WTC11 (cell line): ENCODE data around the gene GNG14. TPM values are rescaled to one million over a fixed set of nuclear protein-coding genes. Genes with fewer than 3 reads are reported as not detected.
A peak's percentile ranks its signal among the peaks of the same experiment; 100 is the strongest.

Experiments
- ATAC-seq: fragments of 200-7000 bp; cut with Tn5 transposase; 2 replicates; pipeline ENCODE4 v1.10.0; 2021; ENCODE audit warnings: mild to moderate bottlenecking, moderate library complexity
- CTCF ChIA-PET: fragments of 300-600 bp; sonication (Branson Sonifier 250); formaldehyde crosslinking; loops from one replicate; lab custom pipeline; 2021; ENCODE audit warnings: antibody characterized with exemption; lab: Charles Lee
- POLR2A ChIA-PET: fragments of 350-600 bp; sonication (Branson Sonifier 250); formaldehyde crosslinking; loops from one replicate; lab custom pipeline; 2021; ENCODE audit warnings: antibody characterized with exemption; lab: Charles Lee
- DNase-seq: peaks from one replicate; pipeline ENCODE4 v3.0.0; 2021; ENCODE audit warnings: low spot score
- H3K27ac Mint-ChIP-seq: 2 replicates; pipeline ENCODE4 v1.8.0; 2021; ENCODE audit warnings: mixed read lengths
- H3K27me3 Mint-ChIP-seq: 2 replicates; pipeline ENCODE4 v1.8.0; 2021; ENCODE audit warnings: low read depth, mild to moderate bottlenecking, moderate library complexity, mixed read lengths
- H3K36me3 Mint-ChIP-seq: 2 replicates; pipeline ENCODE4 v1.8.0; 2021; ENCODE audit warnings: mixed read lengths
- H3K4me1 Mint-ChIP-seq: 2 replicates; pipeline ENCODE4 v1.8.0; 2022; ENCODE audit warnings: mixed read lengths
- H3K4me3 Mint-ChIP-seq: 2 replicates; pipeline ENCODE4 v1.8.0; 2021; ENCODE audit warnings: mild to moderate bottlenecking, moderate library complexity, mixed read lengths
- H3K9me3 Mint-ChIP-seq: 2 replicates; pipeline ENCODE4 v1.8.0; 2021; ENCODE audit warnings: mixed read lengths
- AR ChIP-seq: fragments of 250-450 bp; sonication (Bioruptor Pico); IDR thresholded peaks from 2 replicates; pipeline ENCODE4 v1.9.0; 2021; ENCODE audit warnings: mild to moderate bottlenecking
- GTF2I ChIP-seq: fragments of 250-450 bp; sonication (Bioruptor Pico); conservative IDR thresholded peaks from 2 replicates; pipeline ENCODE4 v1.4.0; 2021; ENCODE audit warnings: mild to moderate bottlenecking
- HMGA2 ChIP-seq: fragments of 250-450 bp; sonication (Bioruptor Pico); IDR thresholded peaks from 2 replicates; pipeline ENCODE4 v1.4.0; 2021; ENCODE audit warnings: mild to moderate bottlenecking, moderate library complexity
- HMGXB4 ChIP-seq: sonication (generic); formaldehyde crosslinking; IDR thresholded peaks from 2 replicates; pipeline ENCODE4 v1.8.1; 2023; ENCODE audit warnings: mild to moderate bottlenecking, moderate library complexity, missing genetic modification reagents
- IRF1 ChIP-seq: sonication (generic); formaldehyde crosslinking; IDR thresholded peaks from 2 replicates; pipeline ENCODE4 v1.8.0; 2023; ENCODE audit warnings: missing genetic modification reagents
- MAX ChIP-seq: sonication (generic); formaldehyde crosslinking; IDR thresholded peaks from 2 replicates; pipeline ENCODE4 v1.8.0; 2022; ENCODE audit warnings: mild to moderate bottlenecking, missing genetic modification reagents
- NR3C1 ChIP-seq: sonication (generic); formaldehyde crosslinking; conservative IDR thresholded peaks from 2 replicates; pipeline ENCODE4 v1.8.1; 2023; ENCODE audit warnings: low read depth, mild to moderate bottlenecking, missing genetic modification reagents
- PRDM15 ChIP-seq: sonication (generic); formaldehyde crosslinking; IDR thresholded peaks from 2 replicates; pipeline ENCODE4 v1.8.0; 2022; ENCODE audit warnings: missing genetic modification reagents
- SP1 ChIP-seq: sonication (generic); formaldehyde crosslinking; conservative IDR thresholded peaks from 2 replicates; pipeline ENCODE4 v1.8.1; 2022; ENCODE audit warnings: missing genetic modification reagents
- TEAD1 ChIP-seq: sonication (generic); formaldehyde crosslinking; IDR thresholded peaks from 2 replicates; pipeline ENCODE4 v1.8.0; 2022; ENCODE audit warnings: mild to moderate bottlenecking, missing genetic modification reagents
- TP53 ChIP-seq: sonication (generic); formaldehyde crosslinking; IDR thresholded peaks from 2 replicates; pipeline ENCODE4 v1.8.1; 2023; ENCODE audit warnings: mild to moderate bottlenecking, missing genetic modification reagents
- ZBTB21 ChIP-seq: sonication (generic); formaldehyde crosslinking; IDR thresholded peaks from 2 replicates; pipeline ENCODE4 v1.8.1; 2023; ENCODE audit warnings: mild to moderate bottlenecking, missing genetic modification reagents, borderline replicate concordance
- ZNF121 ChIP-seq: sonication (generic); formaldehyde crosslinking; IDR thresholded peaks from 2 replicates; pipeline ENCODE4 v1.8.0; 2023; ENCODE audit warnings: missing genetic modification reagents
- total RNA-seq: library from RNA; stranded (reverse); gene quantifications from 3 replicates; pipeline ENCODE4 v1.2.3, GENCODE V29; 2021
- TF ChIP-seq, protein P1 (sequence below): sonication (generic); formaldehyde crosslinking; IDR thresholded peaks from 2 replicates; pipeline ENCODE4 v1.8.0; 2022; ENCODE audit warnings: mild to moderate bottlenecking, missing genetic modification reagents
- TF ChIP-seq, protein P2 (sequence below): sonication (generic); formaldehyde crosslinking; IDR thresholded peaks from 2 replicates; pipeline ENCODE4 v1.8.0; 2022; ENCODE audit warnings: mild to moderate bottlenecking, missing genetic modification reagents
- TF ChIP-seq, protein P3 (sequence below): fragments of 200-600 bp; IDR thresholded peaks from 2 replicates; pipeline ENCODE4 v1.8.0; 2022; ENCODE audit warnings: antibody characterized with exemption

The GNG14 gene
- total RNA-seq, 1 experiment from 2014 or later: not detected

- TF ChIP-seq GTF2I (CRISPR knock-in tag) (no peak), PRDM15 (no peak)
Measured at GRCh38 chr19:12652219-12652618, 35.6 kb upstream of the GNG14 start (continued).

- ChIA-PET CTCF (interaction anchor here (0.8 to 1.4 kb wide), 2 partner anchors 16 to 17 kb away, joined by 4 to 6 read pairs; no protein-coding TSS in a partner anchor), POLR2A (no interaction called here)
- no peak for ATAC-seq
- no peak for TF ChIP-seq AR (CRISPR knock-in tag)
- DNase-seq: no peak
- Mint-ChIP-seq H3K36me3 (peaks cover 36% of the 10 kb centered on the region), H3K27me3 (no peaks in the 10 kb centered on the region; the same call in 1 of the 2 replicates), H3K9me3 (no peaks in the 10 kb centered on the region), H3K4me1 (peaks cover 6% of the 10 kb centered on the region), H3K4me3 (peak overlapping the region; percentile 12; the same call in 1 of the 2 replicates), H3K27ac (peak overlapping the region; percentile 66)
Measured at GRCh38 chr19:12655546-12655945, 32.3 kb upstream of the GNG14 start.

GRCh38 chr19:12656899-12657571 lies 30.8 kb upstream of the GNG14 start:
- DNase-seq (peak; percentile 98), ATAC-seq (peak; percentile 98)
- Mint-ChIP-seq H3K4me3 (peak overlapping the region; percentile 56), H3K9me3 (no peaks in the 10 kb centered on the region), H3K27me3 (no peaks in the 10 kb centered on the region), H3K27ac (peak overlapping the region; percentile 86), H3K36me3 (peaks cover 37% of the 10 kb centered on the region), H3K4me1 (peaks cover 6% of the 10 kb centered on the region)
- ChIA-PET CTCF (interaction anchor here (0.6 to 3.4 kb wide), 25 partner anchors 10 to 292 kb away, joined by 3 to 38 read pairs (median 4); partner anchors contain the start of genes DHPS, MAN2B1, WDR83 and ZNF442), POLR2A (interaction anchor here (0.6 to 1.1 kb wide), 4 partner anchors 14 to 277 kb away, joined by 3 to 4 read pairs (median 3); no protein-coding TSS in a partner anchor)
- TF ChIP-seq ZNF121 (CRISPR knock-in tag) (peak; percentile 51; the same call in 1 of the 2 replicates), HMGXB4 (no peak), TP53 (CRISPR knock-in tag) (0 out of 2 replicates have a peak, but pooled peaks have one; percentile 54), NR3C1 (CRISPR knock-in tag) (0 out of 2 replicates have a peak, but pooled peaks have one; percentile 31), IRF1 (CRISPR knock-in tag) (peak; percentile 60; the same call in 1 of the 2 replicates), SP1 (CRISPR knock-in tag) (peak; percentile 45), MAX (CRISPR knock-in tag) (peak; percentile 98), HMGA2 (no peak), ZBTB21 (0 out of 2 replicates have a peak, but pooled peaks have one; percentile 33), TEAD1 (no peak)
- TF ChIP-seq, protein P1, sequence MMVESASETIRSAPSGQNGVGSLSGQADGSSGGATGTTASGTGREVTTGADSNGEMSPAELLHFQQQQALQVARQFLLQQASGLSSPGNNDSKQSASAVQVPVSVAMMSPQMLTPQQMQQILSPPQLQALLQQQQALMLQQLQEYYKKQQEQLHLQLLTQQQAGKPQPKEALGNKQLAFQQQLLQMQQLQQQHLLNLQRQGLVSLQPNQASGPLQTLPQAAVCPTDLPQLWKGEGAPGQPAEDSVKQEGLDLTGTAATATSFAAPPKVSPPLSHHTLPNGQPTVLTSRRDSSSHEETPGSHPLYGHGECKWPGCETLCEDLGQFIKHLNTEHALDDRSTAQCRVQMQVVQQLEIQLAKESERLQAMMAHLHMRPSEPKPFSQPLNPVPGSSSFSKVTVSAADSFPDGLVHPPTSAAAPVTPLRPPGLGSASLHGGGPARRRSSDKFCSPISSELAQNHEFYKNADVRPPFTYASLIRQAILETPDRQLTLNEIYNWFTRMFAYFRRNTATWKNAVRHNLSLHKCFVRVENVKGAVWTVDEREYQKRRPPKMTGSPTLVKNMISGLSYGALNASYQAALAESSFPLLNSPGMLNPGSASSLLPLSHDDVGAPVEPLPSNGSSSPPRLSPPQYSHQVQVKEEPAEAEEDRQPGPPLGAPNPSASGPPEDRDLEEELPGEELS (CRISPR knock-in tag): peak; percentile 81; the same call in 1 of the 2 replicates
- TF ChIP-seq, protein P2, sequence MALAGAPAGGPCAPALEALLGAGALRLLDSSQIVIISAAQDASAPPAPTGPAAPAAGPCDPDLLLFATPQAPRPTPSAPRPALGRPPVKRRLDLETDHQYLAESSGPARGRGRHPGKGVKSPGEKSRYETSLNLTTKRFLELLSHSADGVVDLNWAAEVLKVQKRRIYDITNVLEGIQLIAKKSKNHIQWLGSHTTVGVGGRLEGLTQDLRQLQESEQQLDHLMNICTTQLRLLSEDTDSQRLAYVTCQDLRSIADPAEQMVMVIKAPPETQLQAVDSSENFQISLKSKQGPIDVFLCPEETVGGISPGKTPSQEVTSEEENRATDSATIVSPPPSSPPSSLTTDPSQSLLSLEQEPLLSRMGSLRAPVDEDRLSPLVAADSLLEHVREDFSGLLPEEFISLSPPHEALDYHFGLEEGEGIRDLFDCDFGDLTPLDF (CRISPR knock-in tag): peak; percentile 72; the same call in 1 of the 2 replicates
- TF ChIP-seq, protein P3, sequence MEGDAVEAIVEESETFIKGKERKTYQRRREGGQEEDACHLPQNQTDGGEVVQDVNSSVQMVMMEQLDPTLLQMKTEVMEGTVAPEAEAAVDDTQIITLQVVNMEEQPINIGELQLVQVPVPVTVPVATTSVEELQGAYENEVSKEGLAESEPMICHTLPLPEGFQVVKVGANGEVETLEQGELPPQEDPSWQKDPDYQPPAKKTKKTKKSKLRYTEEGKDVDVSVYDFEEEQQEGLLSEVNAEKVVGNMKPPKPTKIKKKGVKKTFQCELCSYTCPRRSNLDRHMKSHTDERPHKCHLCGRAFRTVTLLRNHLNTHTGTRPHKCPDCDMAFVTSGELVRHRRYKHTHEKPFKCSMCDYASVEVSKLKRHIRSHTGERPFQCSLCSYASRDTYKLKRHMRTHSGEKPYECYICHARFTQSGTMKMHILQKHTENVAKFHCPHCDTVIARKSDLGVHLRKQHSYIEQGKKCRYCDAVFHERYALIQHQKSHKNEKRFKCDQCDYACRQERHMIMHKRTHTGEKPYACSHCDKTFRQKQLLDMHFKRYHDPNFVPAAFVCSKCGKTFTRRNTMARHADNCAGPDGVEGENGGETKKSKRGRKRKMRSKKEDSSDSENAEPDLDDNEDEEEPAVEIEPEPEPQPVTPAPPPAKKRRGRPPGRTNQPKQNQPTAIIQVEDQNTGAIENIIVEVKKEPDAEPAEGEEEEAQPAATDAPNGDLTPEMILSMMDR: peak; percentile 18; the same call in 1 of the 2 replicates
